ENCODE measurements around the gene CHCHD6. TPM values are rescaled to one million over a fixed set of nuclear protein-coding genes. Genes with fewer than 3 reads are reported as not detected.

The CHCHD6 gene
- total RNA-seq, 1 donor from 2014 or later: 30.2 TPM

GRCh38 chr3:126978291-126978690 lies 274.3 kb downstream of the CHCHD6 start:
- Mint-ChIP-seq H3K9me3 (ENCODE audit: low read depth) (peaks cover 15% of the 10 kb centered on the region), H3K4me1 (ENCODE audit: low read depth) (no peaks in the 10 kb centered on the region), H3K36me3 (ENCODE audit: insufficient read depth) (peaks cover 5% of the 10 kb centered on the region), H3K27me3 (peaks cover 23% of the 10 kb centered on the region), H3K4me3 (ENCODE audit: low read depth) (no peak overlapping the region), H3K27ac (no peak overlapping the region)
- no peak for DNase-seq (ENCODE audit: low spot score, unreplicated experiment)
- TF ChIP-seq CTCF (IDR thresholded peaks at IDR 0.05; ENCODE audit: unreplicated experiment): no peak

- no peak for TF ChIP-seq CTCF (IDR thresholded peaks at IDR 0.05; ENCODE audit: unreplicated experiment)
- no peak overlapping the region for H3K4me3 Mint-ChIP-seq (ENCODE audit: low read depth)
- H3K4me1 Mint-ChIP-seq (ENCODE audit: low read depth): no peaks in the 10 kb centered on the region
- peaks cover 13% of the 10 kb centered on the region for H3K9me3 Mint-ChIP-seq (ENCODE audit: low read depth)
- peaks cover 5% of the 10 kb centered on the region for H3K36me3 Mint-ChIP-seq (ENCODE audit: insufficient read depth)
- H3K27ac Mint-ChIP-seq: no peak overlapping the region
- no peak for DNase-seq (ENCODE audit: low spot score, unreplicated experiment)
- peaks cover 23% of the 10 kb centered on the region for H3K27me3 Mint-ChIP-seq
Observed at GRCh38 chr3:126979046-126979628, 275.1 kb downstream of the CHCHD6 start.

- H3K4me3 Mint-ChIP-seq (ENCODE audit: low read depth): no peak overlapping the region
- peak overlapping the region; percentile 73 for H3K27ac Mint-ChIP-seq
- H3K9me3 Mint-ChIP-seq (ENCODE audit: low read depth): peaks cover under 1% of the 10 kb centered on the region
- no peaks in the 10 kb centered on the region for H3K36me3 Mint-ChIP-seq (ENCODE audit: insufficient read depth)
- H3K4me1 Mint-ChIP-seq (ENCODE audit: low read depth): peaks cover 6% of the 10 kb centered on the region
- DNase-seq (ENCODE audit: low spot score, unreplicated experiment): no peak
- H3K27me3 Mint-ChIP-seq: peaks cover 23% of the 10 kb centered on the region
- no peak for TF ChIP-seq CTCF (IDR thresholded peaks at IDR 0.05; ENCODE audit: unreplicated experiment)
Observed at GRCh38 chr3:126980266-126980811, 276.3 kb downstream of the CHCHD6 start.

- no peak for DNase-seq (ENCODE audit: low spot score, unreplicated experiment)
Observed at GRCh38 chr3:126982126-126982470, 278.1 kb downstream of the CHCHD6 start.

More at GRCh38 chr3:126982126-126982470, 278.1 kb downstream of the CHCHD6 start:
- Mint-ChIP-seq H3K27ac (peak overlapping the region; percentile 67), H3K4me1 (ENCODE audit: low read depth) (peaks cover 15% of the 10 kb centered on the region), H3K4me3 (ENCODE audit: low read depth) (peak overlapping the region; percentile 62), H3K27me3 (peaks cover 23% of the 10 kb centered on the region), H3K36me3 (ENCODE audit: insufficient read depth) (no peaks in the 10 kb centered on the region), H3K9me3 (ENCODE audit: low read depth) (no peaks in the 10 kb centered on the region)
- TF ChIP-seq CTCF (IDR thresholded peaks at IDR 0.05; ENCODE audit: unreplicated experiment): no peak
